ENCODE data around the gene TGFB1. TPM values are rescaled to one million over a fixed set of nuclear protein-coding genes. Genes with fewer than 3 reads are reported as not detected.
"Not testable (repeated sequence)": the region's sequence is repeated elsewhere in the genome, so short reads cannot be mapped to it uniquely, and the experiment has no call there.

The TGFB1 gene
- total RNA-seq, 1 donor from 2014 or later: 99.0 TPM

DNA sequence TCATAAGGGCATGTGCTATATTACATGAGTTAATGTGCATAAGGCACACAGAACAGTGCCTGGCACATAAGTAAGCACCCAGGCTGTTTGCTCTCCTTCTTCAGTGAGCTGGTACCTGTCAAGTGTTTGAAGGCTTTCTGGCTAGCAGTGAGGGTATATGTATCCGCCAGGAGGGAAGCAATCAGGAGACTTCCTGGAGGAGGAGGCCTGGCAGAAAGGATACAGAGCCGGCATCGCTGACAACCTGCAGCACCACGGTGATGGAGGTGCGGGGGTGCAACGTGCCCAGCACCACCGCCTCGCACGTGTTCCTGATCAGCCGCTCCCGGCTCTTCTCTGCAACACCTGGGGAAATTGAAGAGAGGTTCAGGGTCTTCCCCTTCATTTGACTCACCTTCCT is 37.9 kb upstream of the TGFB1 start:
- TF ChIP-seq, protein P1, sequence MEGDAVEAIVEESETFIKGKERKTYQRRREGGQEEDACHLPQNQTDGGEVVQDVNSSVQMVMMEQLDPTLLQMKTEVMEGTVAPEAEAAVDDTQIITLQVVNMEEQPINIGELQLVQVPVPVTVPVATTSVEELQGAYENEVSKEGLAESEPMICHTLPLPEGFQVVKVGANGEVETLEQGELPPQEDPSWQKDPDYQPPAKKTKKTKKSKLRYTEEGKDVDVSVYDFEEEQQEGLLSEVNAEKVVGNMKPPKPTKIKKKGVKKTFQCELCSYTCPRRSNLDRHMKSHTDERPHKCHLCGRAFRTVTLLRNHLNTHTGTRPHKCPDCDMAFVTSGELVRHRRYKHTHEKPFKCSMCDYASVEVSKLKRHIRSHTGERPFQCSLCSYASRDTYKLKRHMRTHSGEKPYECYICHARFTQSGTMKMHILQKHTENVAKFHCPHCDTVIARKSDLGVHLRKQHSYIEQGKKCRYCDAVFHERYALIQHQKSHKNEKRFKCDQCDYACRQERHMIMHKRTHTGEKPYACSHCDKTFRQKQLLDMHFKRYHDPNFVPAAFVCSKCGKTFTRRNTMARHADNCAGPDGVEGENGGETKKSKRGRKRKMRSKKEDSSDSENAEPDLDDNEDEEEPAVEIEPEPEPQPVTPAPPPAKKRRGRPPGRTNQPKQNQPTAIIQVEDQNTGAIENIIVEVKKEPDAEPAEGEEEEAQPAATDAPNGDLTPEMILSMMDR (IDR thresholded peaks at IDR 0.05): no peak
- ATAC-seq (no peak), DNase-seq (no peak)
- H3K9me3 ChIP-seq: no peaks in the 10 kb centered on the region
- peaks cover 4% of the 10 kb centered on the region for H3K4me1 ChIP-seq
- H3K27ac ChIP-seq: no peak overlapping the region
- H3K36me3 ChIP-seq: peaks cover 33% of the 10 kb centered on the region
- H3K4me3 ChIP-seq: no peak overlapping the region
- intact Hi-C loops (cut with DNase I): no loop called here
- no peaks in the 10 kb centered on the region for H3K27me3 ChIP-seq

DNA sequence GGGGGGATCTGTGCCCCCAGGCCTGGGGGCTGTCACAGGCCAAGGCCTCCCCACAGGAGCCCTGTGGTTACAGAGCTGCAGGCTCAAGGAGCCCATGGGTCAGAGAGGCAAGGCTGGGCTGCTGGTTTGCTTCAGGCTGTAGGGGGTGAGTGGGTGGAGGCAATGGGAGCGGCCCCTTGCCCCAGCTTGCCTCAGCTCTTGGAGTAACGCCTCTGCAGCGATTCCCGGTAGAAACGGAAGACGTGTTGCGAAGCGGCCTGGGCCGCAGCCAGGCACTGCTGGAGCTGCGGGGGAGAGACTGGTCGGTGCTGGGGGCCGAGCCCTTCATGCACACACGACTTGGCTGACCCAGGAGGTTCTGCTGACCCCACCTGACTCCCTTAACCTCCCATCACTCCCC is 32.7 kb upstream of the TGFB1 start:
- H3K4me3 ChIP-seq: no peak overlapping the region
- DNase-seq: no peak
- ATAC-seq: peak; percentile 54
- no peaks in the 10 kb centered on the region for H3K4me1 ChIP-seq
- no peaks in the 10 kb centered on the region for H3K9me3 ChIP-seq
- TF ChIP-seq, protein P1 (IDR thresholded peaks at IDR 0.05): no peak
- H3K27me3 ChIP-seq: no peaks in the 10 kb centered on the region
- intact Hi-C loops (cut with DNase I): no loop called here
- peaks cover 27% of the 10 kb centered on the region for H3K36me3 ChIP-seq
- no peak overlapping the region for H3K27ac ChIP-seq

DNA sequence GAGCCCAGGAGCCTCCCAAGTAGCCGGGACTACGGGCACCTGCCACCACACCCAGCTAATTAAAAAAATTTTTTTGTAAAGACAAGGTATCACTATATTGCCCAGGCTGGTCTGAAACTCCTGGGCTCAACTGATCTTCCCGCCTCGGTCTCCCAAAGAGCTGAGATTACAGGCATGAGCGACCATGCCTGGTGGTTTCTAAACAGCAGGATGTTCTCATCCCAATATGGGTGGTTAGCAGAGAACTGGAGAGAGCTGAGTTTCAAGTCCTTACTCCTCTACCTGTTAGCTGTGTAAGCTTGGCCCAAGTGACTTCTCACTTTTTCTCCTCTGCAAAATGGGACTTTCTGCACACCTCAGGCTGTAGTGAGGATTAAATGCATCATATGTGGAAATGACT is 30.6 kb upstream of the TGFB1 start:
- DNase-seq: no peak
- no peak overlapping the region for H3K4me3 ChIP-seq

DNA sequence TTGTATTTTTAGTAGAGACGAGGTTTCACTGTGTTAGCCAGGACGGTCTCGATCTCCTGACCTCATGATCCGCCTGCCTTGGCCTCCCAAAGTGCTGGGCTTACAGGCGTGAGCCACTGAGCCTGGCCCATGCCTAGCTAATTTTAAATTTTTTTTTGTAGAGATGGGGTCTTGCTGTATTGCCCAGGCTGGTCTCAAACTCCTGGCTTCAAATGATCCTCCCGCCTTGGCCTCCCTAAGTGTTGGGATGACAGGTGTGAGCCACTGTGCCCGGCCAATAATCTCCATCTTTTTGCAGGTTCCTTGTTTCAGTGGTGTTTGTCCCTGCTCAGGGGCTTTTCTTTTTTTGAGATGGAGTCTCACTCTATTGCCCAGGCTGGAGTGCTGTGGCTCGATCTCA is 27.8 kb upstream of the TGFB1 start:
- DNase-seq; H3K27ac ChIP-seq; H3K4me1 ChIP-seq; intact Hi-C loops (cut with DNase I); ATAC-seq; H3K27me3 ChIP-seq; H3K36me3 ChIP-seq; H3K9me3 ChIP-seq; H3K4me3 ChIP-seq: not testable (repeated sequence)

More for the DNA sequence above, 30.6 kb upstream of the TGFB1 start:
- no peak for ATAC-seq
- Histone ChIP-seq H3K27me3 (no peaks in the 10 kb centered on the region), H3K27ac (no peak overlapping the region), H3K4me1 (no peaks in the 10 kb centered on the region), H3K9me3 (no peaks in the 10 kb centered on the region), H3K36me3 (peaks cover 7% of the 10 kb centered on the region)
- TF ChIP-seq, protein P1 (IDR thresholded peaks at IDR 0.05): no peak
- intact Hi-C loops (cut with DNase I): no loop called here

DNA sequence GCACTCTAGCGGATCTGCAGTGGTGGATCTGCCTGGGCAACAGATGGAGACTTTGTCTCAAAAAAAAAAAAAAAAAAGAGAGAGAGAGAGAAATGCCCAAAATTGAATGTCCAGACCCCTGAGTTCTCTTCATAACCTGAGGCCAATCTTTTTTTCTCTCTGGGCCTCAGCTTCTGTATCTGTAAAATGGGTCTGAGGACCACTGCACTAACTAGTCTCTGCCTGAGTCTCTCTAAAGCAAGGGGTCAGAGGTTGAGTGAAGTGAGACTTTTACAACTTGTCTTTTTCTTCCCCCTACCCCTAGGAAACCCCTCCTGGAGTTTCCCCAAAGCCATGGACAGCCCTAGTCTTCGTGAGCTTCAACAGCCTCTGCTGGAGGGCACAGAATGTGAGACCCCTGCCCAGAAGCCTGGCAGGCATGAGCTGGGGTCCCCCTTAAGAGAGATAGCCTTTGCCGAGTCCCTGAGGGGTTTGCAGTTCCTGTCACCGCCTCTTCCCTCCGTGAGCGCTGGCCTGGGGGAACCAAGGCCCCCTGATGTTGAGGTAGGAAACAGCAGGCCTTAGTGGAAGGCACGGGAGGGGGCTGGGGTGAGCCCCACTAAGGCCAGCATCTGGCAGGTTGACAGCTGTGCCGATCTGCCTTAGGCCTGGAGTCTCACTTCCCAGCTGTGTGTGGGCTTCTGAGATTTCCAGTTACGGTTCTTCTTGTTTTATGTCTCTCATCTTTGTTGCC is 24.4 kb upstream of the TGFB1 start:
- no peaks in the 10 kb centered on the region for H3K9me3 ChIP-seq
- H3K27me3 ChIP-seq: no peaks in the 10 kb centered on the region
- no peaks in the 10 kb centered on the region for H3K36me3 ChIP-seq
- intact Hi-C loops (cut with DNase I): no loop called here
- H3K4me3 ChIP-seq: no peak overlapping the region
- DNase-seq (no peak), ATAC-seq (no peak)
- H3K4me1 ChIP-seq: peaks cover 18% of the 10 kb centered on the region
- TF ChIP-seq, protein P1 (IDR thresholded peaks at IDR 0.05): peak; percentile 14
- H3K27ac ChIP-seq: no peak overlapping the region

DNA sequence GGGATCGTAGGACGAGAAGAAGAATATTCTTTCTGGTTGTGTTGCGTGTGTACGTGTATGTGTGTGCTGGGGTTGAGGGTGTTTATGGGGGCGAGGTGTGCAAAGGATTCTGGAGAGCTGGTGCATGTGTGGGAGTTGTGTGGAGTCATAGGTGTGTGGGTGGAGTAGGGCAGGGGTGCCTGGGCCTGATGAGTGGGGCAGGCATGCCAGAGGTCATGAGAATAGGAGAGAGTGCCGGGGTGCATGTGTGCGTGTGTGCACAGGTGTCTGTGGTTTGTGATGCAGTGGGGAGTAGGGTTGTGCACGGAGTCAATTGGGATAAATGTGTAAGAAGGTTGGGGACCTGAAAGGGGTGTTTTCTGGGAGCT is 23.3 kb upstream of the TGFB1 start:
- no peaks in the 10 kb centered on the region for H3K36me3 ChIP-seq
- no peaks in the 10 kb centered on the region for H3K9me3 ChIP-seq
- no peaks in the 10 kb centered on the region for H3K27me3 ChIP-seq
- peaks cover 18% of the 10 kb centered on the region for H3K4me1 ChIP-seq
- ATAC-seq: peak; percentile 80
- intact Hi-C loops (cut with DNase I): no loop called here
- DNase-seq: peak; percentile 75
- H3K4me3 ChIP-seq: peak overlapping the region; percentile 77
- H3K27ac ChIP-seq: peak overlapping the region; percentile 80
- TF ChIP-seq, protein P1 (IDR thresholded peaks at IDR 0.05): no peak

Data from upper lobe of right lung (tissue), 1 donor.